Smooth muscle cell of bladder (primary cell): ENCODE measurements around the gene EMP2. TPM values are rescaled to one million over a fixed set of nuclear protein-coding genes. Genes with fewer than 3 reads are reported as not detected.

Experiments
- total RNA-seq: library from RNA; depleted of rRNA; stranded (reverse); fragments of >200 nt; gene quantifications from 2 replicates; pipeline ENCODE4 v1.2.3, GENCODE V29; 2014

Gene EMP2, protein sequence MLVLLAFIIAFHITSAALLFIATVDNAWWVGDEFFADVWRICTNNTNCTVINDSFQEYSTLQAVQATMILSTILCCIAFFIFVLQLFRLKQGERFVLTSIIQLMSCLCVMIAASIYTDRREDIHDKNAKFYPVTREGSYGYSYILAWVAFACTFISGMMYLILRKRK
- 9.2 and 16.1 TPM in 2 replicates for total RNA-seq

GRCh38 chr16:10579965-10580882, at the start of gene EMP2:
EMP2 (minus strand) TSS chr16:10580598; CDS start chr16:10547617, 32,981 bp downstream.

Other genes starting within 250 kb of the EMP2 start
- gene ATF7IP2, start 194.5 kb downstream of the EMP2 start, total RNA-seq, result 0.57 and 0.74 TPM in 2 replicates
- 0.09 and 0.14 TPM in 2 replicates for gene TEKT5, start 114.3 kb upstream of the EMP2 start, total RNA-seq
- 19.8 and 22.8 TPM in 2 replicates for gene NUBP1, start 163.2 kb upstream of the EMP2 start, total RNA-seq
- gene TVP23A, start 238.2 kb upstream of the EMP2 start, total RNA-seq, result not detected in 2 replicates